COLO668 (cell line): ENCODE data around the gene DECR2.
"Not testable (repeated sequence)": the region's sequence is repeated elsewhere in the genome, so short reads cannot be mapped to it uniquely, and the experiment has no call there.

Experiments
- DNase-seq: peaks from one replicate; lab custom pipeline; 2025; ENCODE audit not compliant: unreplicated experiment; lab: John Stamatoyannopoulos, UW

Gene DECR2

GRCh38 chr16:401468-402348, at the start of gene DECR2:
Gene DECR2, plus strand, starts transcription at chr16:401885. Its CDS starts 79 bp downstream, at chr16:401964.
- DNase-seq = peak; percentile 96

- peak; percentile 99 for DNase-seq
These were observed 48.9 kb upstream of the DECR2 start, which contains the start of gene AXIN1 for GRCh38 chr16:352547-353403. Gene AXIN1, minus strand, starts transcription at chr16:352723. Its CDS starts 5,698 bp downstream, at chr16:347025.

- no peak for DNase-seq
These were observed 48.0 kb upstream of the DECR2 start for GRCh38 chr16:353404-354290.

GRCh38 chr16:354291-354881, 47.3 kb upstream of the DECR2 start:
- DNase-seq = no peak

- DNase-seq = no peak
These were observed 46.7 kb upstream of the DECR2 start for GRCh38 chr16:354971-355461.

- DNase-seq = no peak
These were observed 44.9 kb upstream of the DECR2 start for GRCh38 chr16:356741-357140.

- DNase-seq = no peak
These were observed 42.5 kb upstream of the DECR2 start for GRCh38 chr16:359067-359763.

- DNase-seq = no peak
These were observed 41.6 kb upstream of the DECR2 start for GRCh38 chr16:359871-360697.

GRCh38 chr16:360698-361336, 40.9 kb upstream of the DECR2 start:
- DNase-seq = no peak

GRCh38 chr16:361341-361871, 40.3 kb upstream of the DECR2 start:
- no peak for DNase-seq

GRCh38 chr16:361872-362701, 39.6 kb upstream of the DECR2 start:
- DNase-seq = peak; percentile 88

GRCh38 chr16:362702-362999, 39.0 kb upstream of the DECR2 start:
- DNase-seq = not testable (repeated sequence)

- no peak for DNase-seq
These were observed 38.4 kb upstream of the DECR2 start for GRCh38 chr16:363110-363765.

GRCh38 chr16:363766-364490, 37.8 kb upstream of the DECR2 start:
- no peak for DNase-seq

GRCh38 chr16:364595-365491, 36.8 kb upstream of the DECR2 start:
- no peak for DNase-seq
